ENCODE data around the gene CEP72.

GRCh38 chr5:638501-639252 lies 26.5 kb downstream of the CEP72 start:
- TF ChIP-seq EZH2 (IDR thresholded peaks at IDR 0.05; ENCODE audit: insufficient read depth, poor library complexity, severe bottlenecking) = no peak
- TF ChIP-seq EZH2phosphoT487 (IDR thresholded peaks at IDR 0.05; ENCODE audit: insufficient read depth, low read depth) = no peak

Measured in GM23248 (cell line).